HG03442 (cell line): ENCODE measurements around the gene EPAS1.
A peak's percentile ranks its signal among the peaks of the same experiment; 100 is the strongest.

ENCODE experiments used
- ATAC-seq: cut with Tn5 transposase; IDR thresholded peaks from one replicate; pipeline ENCODE4 v1.9.1; 2021; ENCODE audit warnings: mild to moderate bottlenecking, moderate library complexity; ENCODE audit not compliant: unreplicated experiment

The EPAS1 gene

DNA sequence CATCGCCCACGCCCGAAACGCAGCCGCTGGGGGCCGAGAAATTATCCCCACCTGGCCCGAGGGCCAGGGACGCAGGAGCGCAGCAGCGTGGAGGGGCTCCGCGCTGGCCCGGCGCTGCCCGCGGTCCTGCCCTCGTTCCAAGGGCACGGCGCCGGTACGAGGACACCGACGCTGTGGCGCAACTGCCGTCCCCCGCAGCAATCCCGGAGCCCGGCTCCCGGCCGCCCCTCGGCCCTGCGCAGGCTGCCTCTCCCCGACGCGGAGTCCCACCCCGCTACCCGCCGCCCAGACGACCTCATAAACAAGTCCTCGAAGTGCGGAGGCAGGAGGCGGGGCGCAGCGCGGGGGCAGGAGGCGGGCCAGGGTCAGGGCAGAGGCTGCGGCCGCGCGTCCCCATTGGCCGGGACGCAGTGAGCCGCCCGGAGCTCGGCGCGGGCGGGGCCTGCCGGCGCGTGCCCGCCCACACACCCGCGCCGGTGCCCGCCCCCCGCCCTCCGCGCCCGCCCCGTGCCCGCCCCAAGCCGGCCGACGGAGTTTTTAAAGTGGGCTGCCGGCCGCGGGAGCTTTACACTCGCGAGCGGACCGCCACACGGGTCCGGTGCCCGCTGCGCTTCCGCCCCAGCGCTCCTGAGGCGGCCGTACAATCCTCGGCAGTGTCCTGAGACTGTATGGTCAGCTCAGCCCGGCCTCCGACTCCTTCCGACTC lies at the start of gene EPAS1:
EPAS1 (plus strand) TSS at position 568 of the 706 bp plus-strand sequence. CDS start 505 bp downstream, outside the sequence.
- peak; percentile 85 for ATAC-seq

DNA sequence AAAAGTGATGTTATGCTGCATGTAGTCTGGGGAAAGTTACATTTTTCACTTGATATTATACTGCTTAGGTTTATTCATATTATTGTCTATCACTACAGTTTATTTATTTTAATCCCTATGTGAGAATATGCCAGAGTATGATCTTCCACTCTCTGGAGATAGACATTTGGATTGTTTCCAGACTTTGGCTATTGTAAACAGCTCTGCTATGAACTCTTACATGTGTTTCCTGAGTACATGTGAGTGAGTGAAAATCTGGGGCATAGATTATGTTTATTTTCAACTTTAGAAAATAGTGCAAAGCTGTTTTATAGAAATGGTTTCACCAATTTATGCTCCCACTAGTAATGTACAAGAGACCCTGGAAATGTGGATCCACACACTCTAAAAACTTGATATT lies 49.0 kb upstream of the EPAS1 start:
- no peak for ATAC-seq

DNA sequence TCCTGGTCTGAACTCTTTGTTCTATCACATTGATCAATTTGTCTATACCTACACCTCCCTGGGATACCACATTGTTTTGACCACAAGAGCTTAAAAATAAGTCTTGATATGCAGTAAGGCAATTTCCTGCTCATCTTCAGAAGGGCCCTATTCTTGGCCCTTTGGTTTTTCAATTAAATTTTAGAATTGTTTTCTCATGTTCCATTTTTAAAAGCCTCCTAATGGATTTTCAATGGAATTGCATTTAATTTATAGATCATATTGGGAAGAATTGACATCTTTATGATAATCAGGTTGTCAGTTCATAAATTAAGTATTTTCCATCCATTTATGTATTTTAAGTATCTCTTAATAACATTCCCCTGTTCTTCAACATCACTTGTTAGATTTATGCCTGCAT lies 47.6 kb upstream of the EPAS1 start:
- no peak for ATAC-seq

DNA sequence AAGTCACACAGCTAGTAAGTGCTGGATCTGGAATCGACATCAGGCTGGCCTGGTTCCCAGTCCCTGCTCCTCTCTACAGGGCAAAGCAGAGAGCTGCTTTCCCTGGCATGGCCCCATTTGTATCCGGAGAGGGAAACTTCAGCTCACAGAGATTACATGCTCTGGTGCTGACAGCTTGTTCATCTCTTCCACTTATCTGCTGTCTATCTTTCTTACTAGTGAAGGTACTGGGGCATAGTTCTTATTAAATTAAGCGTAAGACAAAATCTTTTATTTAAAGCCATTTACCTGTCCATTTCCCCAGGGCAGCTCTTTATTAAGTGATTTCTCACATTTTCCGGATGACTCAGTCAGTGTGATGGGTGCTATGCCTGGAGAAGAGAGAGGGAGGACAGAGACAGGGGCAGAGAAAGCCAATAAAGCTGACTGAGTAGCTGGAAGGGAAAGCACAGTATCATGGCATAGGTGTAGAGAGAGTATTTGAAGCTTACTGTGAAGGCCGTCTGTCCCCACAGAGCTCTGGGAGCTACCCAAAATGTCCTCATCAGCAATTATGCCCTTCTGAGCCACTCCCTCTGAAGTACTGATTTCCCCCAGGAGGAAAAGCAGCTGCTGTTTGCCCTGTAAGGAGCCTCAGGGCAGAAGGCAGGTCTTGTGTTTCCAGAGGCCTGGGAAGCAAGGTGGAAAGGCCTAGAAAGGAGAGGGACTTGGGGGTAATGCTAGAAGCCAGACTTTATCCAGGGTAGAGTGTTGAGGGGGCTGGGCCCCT lies 44.1 kb upstream of the EPAS1 start:
- ATAC-seq = no peak

DNA sequence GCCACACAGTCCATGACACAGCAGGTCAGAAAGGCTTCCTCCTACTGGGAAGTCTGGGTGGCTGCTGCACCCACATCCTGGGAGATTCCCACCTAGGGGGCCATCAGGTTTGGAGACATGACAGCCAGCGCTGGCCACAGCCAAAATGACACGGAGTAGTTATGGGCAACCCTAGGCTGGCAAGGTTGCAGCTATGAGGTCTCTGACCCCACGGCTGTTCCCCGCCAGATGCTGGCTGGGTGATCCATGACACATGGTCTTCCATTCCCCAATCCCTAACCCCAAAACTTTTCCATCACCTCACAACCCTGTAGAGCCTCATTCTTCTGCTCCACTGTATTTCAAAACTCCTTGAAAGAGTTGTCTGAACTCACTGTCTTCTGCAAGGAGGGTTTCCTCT lies 42.7 kb upstream of the EPAS1 start:
- no peak for ATAC-seq

- ATAC-seq = no peak
Observed at GRCh38 chr2:46256563-46257142, 40.6 kb upstream of the EPAS1 start.

DNA sequence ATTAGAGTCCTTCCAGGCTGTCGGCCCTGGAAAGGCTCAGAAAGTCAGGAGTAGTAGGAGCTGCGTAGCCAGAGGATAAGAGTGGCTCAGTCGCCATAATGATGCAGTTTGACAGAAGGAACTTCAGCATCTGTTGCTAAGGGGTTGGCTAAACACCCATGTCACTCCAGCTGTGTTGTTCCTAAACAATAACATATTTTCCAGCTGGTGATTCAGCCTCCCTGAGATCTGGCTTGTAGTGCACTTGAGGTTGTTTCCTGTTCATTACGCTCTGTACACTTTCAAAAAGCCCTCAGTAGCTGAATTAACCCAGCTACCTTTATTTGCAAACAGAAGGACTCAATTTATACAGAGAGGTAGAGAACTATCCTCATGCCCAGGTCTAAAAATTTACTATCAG lies 39.7 kb upstream of the EPAS1 start:
- ATAC-seq = no peak

DNA sequence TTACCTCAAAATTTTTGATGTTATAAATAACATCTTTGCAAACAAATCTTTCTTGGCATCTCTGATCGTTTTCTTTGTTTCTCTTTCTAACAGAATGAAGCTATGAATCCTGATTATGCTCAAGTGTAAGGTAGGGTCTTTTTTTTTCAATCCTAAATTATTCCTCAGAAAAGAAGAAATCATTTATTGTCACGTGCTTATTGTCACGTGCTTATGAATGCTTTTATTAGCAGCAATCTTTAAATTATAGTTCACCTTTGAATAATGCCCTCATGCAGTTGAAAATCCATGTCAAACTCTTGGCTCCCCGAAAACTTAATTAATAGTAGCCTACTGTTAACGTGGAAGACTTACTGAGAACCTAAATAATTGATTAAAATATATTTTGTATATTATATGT lies 39.2 kb upstream of the EPAS1 start:
- no peak for ATAC-seq

GRCh38 chr2:46258937-46259776 lies 38.0 kb upstream of the EPAS1 start:
- no peak for ATAC-seq

GRCh38 chr2:46259777-46260168 lies 37.4 kb upstream of the EPAS1 start:
- ATAC-seq = no peak

- ATAC-seq = no peak
Observed at GRCh38 chr2:46260305-46260704, 36.9 kb upstream of the EPAS1 start.

DNA sequence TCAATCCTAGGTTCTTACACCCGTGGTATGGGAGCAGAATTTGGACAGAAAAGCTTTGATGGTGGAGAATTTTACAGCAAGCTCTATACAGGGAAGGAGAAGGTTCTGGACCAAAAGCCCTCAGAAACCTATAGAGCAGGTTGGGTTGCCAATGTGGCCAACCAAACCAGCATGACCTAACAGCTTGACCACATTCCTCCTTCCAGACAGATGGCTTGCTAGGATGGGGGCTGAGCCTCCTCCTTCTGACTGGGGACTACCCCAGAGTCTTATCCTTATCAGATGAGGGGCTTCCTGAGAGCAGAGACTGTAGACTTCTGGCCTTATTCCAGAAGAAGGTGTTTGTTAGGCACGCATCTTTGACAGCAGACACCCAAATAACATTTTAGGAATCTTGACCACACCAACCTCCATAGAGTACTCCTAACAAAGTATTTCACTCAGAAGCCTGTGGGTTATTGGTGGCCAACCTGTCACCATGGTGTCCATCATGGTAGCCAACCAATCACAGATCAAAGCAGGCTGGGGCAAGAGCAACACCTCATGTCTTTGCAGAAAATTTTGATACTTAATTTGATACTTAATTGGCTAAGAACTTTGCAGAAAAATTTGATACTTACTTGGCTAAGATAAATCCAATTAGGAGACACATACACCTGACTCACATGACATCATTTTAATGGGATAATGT lies 34.8 kb upstream of the EPAS1 start:
- no peak for ATAC-seq

- ATAC-seq = no peak
Observed at GRCh38 chr2:46263347-46263746, 33.9 kb upstream of the EPAS1 start.

DNA sequence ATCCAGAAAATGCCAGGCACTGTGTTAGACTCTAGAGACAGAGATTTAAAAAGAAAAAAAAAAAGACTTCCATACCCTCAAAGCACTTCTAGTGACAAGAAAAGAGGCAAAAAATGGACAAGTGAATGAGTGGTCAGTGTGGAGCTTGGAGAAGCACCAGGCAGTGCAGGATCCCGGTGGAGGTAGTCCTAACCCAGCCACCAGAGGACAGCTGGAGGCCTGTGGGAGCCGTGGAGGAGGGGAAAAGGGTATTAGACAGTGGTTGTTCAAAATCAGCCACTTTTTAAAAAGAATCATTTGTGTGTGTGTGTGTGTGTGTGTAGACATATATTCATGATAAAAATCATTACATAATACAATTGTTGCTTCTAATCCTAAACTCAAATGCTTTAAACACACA lies 32.8 kb upstream of the EPAS1 start:
- ATAC-seq = no peak

- ATAC-seq = no peak
Observed at GRCh38 chr2:46266134-46266533, 31.1 kb upstream of the EPAS1 start.

- ATAC-seq = no peak
Observed at GRCh38 chr2:46267616-46268015, 29.6 kb upstream of the EPAS1 start.

- peak; percentile 36 for ATAC-seq
Observed at GRCh38 chr2:46268196-46268595, 29.0 kb upstream of the EPAS1 start.

GRCh38 chr2:46269001-46269400 lies 28.2 kb upstream of the EPAS1 start:
- no peak for ATAC-seq

- ATAC-seq = no peak
Observed at GRCh38 chr2:46269544-46270273, 27.5 kb upstream of the EPAS1 start.

DNA sequence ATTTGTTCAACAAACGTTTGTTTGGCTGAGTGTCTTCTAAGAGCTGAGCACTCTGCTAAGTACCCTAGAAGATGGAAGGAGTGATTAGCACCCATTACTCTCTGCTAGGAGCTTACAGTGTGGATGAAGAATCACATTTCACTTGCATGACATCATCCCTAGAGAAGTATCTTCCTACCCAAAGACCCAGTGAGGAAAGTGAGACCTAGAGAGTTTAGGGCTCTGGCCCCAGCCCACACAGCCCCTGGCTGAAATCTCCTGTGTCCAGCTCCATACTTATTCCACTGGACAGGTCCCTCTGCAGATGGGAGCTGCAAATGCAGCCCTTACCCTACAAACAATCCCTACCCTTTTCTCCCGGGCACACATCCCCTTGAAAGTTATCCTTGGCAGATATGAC lies 26.8 kb upstream of the EPAS1 start:
- no peak for ATAC-seq
